Stimulated activated CD4-positive, alpha-beta T cell treated with anti-CD3 and anti-CD28 coated beads, Interleukin-1b, Interleukin-23, amount 100 ng/mL, for 24 hours (primary cell): ENCODE measurements around the gene VIT.
"Not testable (repeated sequence)": the region's sequence is repeated elsewhere in the genome, so short reads cannot be mapped to it uniquely, and the experiment has no call there.

ENCODE experiments used
- DNase-seq, 4 experiments: peaks; one replicate each; pipeline ENCODE4 v3.0.0-alpha.2; 2020; ENCODE audit warnings: low read depth in 4 of 4, low spot score in 1 of 4

The VIT gene

DNA sequence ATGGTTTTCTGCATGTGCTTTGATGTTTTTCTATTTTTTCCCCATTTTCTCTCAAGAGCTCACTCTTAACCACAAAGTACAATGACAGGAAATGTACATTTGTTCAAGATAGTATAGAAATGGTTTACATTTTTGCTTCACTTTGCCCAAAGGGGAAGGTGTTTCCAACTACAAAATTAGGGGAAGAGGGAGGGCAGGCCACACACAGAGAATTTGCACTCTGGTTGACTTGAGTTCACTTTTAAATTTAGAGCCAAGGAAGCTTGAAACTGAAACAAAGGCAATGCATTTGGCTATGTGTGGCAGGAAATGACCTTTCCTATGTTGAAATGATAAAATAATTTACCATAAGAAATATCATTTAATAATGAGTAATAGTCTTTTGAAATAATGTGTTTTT, 19.1 kb upstream of the VIT start:
- no peak for DNase-seq

DNA sequence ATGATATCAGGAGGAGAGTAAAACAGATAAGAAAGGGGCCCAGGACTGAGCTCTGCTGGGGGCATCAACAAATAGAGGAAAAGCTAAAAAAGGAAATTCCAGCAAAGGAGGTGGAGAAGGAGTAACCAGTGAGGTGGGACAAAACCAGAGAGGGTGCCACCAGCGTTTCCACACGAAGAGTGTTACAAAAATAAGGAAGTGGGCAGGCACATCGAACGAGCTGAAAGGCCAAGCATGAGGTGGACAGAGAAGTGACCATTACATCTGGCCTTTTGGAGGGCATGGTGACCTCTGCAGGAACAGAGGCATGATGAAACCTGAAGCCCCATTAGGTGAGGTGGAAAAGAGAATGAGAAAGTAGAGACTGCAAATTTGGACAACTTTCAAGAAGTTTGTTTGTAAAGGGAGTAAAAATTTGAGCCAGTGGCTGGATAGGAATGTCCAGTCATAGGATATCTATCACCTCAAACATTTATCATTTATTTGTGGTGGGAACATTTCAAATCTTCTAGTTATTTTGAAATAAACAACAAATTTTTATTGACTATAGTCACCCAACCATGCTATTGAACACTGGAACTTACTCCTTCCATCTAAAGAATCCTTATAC, 18.4 kb upstream of the VIT start:
- DNase-seq: no peak

DNA sequence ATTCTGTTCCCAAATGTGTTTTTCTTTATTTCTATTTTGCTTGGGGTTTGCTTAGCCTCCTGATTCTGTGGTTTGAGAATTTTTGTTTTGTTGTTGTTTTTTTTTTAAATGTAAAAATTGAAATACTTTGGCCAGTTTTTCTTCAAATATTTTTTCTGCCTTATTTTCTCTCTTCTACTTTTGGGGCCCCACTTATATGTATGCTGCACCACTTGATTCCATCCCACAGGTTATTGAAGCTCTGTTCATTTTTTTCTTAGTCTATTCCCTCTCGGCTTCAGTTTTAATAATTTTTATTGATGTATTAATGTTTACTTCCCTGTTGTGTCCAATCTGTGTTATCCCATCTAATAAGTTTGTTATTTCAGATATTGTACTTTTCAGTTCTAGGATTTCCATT, 17.7 kb upstream of the VIT start:
- no peak for DNase-seq

DNA sequence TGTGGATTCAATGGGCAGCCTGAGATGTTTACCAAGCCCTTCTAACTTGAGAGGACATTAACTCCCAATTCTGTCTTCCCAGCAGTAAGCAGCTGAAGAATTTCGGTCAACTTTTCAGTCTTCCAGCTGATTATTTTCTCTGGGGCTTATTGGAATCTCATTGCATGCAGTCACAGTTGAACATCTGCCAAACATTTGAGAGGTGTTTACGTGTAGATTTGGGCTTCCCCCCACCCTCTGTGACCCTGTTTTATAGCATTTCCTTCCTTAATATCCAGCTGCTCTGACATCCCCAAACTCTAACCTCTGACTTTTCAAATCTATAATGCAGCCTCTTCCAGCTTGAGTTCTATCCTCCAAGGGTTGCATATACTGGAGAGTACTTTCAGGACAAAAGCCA, 16.5 kb upstream of the VIT start:
- DNase-seq: no peak

DNA sequence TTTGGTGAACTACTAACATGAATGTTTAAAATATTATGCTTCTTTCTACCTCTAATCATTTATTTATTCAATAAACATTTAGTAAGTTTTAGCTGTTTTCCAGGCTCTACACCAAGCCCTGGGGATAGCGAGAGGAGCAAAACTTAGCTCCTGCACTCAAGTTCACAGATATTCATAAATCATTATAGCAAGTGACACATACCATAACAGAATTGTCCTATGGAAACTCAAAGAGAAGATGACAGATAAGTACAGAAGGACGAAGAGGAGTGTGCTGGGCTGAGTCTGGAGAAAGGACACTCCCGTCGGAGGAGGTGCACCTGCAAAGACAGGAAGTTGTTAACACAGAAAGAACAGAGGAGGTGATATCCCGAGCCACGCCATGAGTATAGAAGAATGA, 13.9 kb upstream of the VIT start:
- DNase-seq: no peak

DNA sequence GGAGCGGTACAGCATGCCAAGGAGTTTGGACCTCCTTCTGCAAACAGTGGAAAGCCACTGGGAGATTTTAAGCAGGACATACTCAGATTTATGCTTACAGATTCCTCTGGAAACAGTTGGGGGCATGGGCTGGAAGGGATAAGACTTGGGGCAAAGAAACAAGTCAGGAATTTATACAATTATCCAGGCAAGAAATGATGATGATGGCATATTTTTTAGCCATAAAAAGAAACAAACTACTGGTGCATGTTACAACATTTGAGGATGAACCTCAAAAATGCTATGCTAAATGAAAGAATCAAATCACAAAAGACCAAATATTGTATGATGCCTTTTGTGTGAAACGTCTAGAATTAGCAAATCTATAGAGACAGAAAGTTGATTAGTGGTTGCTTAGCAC, 13.5 kb upstream of the VIT start:
- DNase-seq: no peak

DNA sequence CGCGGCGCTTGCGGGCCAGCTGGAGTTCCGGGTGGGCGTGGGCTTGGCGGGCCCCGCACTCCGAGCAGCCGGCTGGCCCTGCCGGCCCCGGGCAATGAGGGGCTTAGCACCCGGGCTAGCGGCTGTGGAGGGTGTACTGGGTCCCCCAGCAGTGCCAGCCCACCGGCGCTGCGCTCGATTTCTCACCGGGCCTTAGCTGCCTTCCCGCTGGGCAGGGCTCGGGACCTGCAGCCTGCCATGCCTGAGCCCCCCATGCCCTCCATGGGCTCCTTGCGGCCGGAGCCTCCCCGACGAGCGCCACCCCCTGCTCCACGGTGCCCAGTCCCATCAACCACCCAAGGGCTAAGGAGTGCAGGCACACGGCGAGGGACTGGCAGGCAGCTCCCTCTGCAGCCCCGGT, 8.2 kb upstream of the VIT start:
- not testable (repeated sequence) for DNase-seq

DNA sequence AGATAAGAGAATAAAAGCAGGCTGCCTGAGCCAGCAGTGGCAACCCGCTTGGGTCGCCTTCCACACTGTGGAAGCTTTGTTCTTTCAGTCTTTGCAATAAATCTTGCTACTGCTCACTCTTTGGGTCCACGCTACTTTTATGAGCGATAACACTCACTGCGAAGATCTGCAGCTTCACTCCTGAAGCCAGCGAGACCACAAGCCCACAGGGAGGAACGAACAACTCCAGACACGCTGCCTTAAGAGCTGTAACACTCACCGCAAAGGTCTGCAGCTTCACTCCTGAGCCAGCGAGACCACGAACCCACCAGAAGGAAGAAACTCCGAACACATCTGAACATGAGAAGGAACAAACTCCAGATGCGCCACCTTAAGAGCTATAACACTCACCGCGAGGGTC, 7.5 kb upstream of the VIT start:
- DNase-seq: not testable (repeated sequence)

DNA sequence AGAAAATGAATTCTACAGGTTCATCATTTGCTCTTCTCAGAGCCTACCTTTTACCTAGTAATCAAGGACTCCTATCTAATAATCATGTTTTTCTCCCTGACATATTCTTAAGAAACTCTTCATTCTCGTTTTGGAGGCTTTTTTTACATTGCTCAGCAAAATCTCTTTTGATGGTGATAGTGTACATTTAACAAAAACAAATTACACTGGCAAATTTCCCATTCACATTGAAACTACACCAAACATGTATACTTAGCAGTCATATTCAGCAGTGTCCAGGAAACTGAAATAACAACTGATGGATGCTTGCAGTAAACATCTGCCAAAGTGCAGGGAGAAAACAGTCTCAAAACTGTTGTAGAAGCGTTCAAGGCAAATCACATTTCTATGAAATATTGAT, 4.4 kb upstream of the VIT start:
- no peak for DNase-seq

DNA sequence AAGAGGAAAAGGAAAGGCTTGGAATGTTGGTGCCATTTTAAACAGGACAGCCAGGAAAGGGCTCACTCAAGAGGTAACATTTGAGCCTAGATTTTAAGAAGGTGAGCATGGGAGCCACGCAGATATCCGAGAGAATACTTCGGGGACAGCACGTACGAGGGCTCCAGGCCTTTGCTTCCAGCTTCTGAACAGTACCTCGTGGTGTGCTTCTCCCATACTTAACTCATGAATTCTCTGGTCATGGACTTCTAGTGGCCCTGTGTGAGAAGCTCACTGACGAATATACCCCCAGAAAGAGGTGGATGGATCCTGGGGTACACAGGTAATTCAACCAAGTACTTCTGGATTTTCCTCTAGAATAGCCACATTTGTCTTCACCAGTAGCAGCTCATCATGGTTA, 2.7 kb upstream of the VIT start:
- DNase-seq: no peak

DNA sequence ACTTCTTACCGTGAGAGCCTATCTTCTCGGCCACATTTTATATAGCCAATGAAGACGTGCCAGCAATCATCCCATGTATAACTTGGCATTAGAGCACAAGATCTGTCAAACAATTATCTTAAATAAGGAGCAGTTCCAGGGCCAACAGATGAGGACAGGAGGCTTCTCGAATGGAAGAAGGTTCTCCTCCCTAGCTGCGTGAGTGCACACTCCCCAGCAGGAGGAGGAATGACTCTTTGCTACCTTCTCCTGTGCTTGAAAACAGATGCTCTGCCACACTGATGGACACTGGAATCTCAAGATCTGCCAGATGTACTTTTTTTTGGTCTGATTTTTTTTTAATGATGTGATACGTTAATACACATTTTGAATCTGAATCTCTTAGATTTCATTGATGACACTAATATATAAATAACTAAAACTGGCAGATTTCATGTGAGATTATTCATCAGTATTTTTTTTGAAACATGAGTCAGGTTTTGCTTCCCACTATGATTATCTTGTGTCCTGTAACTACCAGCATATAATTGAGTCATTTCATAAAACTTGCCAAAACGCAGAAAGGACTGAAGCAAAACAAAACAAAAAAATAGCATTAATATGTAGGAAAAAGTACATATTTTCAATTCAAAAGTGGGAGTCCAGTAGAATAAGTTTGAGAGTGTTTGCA, 626 bp upstream of the VIT start:
- DNase-seq: no peak

DNA sequence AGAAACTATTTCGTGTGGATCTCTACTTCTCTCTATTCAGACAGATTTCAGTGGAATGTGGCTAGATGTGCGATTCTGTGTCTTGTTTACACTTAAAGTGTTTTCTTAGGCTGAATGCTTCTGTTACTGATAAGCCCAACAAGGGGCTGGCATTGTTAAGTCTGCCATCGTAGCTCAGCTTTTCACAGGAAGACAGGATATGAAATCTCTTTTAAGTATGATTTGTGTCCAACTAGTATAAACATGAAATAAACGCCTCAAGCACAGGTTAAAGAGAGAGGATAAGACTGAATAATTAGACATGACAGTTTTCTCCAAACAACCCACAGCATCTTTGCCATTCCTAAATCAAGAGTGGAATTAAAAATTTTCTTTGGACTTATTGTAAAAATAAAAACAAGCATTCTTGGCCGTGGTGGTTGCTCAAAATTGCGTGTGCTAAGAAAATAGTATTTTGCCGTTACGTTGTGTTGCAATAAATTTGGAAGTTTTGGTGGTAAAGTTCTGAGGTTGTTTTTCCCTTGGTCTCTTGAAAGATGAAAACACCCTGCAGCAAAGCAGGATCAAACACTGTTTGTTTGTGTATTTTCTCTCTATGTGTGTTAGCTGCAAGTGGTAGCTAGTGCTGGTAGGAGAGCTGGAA, 1.0 kb downstream of the VIT start:
- no peak for DNase-seq

DNA sequence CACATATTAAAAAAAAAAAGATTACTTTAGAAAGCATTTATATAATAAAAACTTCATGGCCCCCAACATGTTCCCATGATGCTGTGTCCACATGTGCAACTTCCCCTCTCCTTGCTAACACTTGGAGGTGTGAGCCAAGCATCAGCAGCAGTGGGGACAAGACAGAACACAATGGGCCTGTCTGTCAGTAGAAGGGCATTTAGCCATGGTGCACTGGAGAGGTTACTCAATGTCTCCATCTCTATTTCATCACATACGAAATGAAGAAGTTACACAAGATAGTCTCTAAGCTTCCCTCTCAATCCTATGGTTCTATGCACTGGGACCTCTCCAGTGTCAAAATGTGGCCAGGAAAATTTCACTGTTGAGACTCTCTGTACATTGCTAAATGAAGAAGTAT, 2.5 kb downstream of the VIT start:
- DNase-seq: no peak

DNA sequence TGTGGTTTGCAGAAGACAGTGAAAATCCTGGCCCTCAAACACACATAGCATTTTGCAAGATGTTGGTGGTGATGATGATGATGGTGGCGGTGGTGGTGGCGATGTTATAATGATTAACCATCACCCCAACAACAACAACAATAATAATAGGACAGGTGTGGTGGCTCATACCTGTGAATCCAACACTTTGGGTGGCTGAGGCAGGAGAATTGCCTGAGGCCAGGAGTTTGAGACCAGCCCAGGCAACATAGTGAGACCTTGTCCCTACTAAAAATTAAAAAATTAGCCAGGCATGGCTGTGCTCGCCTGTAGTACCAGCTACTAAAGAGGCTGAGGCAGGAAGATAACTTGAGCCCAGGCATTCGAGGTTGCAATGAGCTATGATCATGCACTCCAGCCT, 3.8 kb downstream of the VIT start:
- no peak for DNase-seq

DNA sequence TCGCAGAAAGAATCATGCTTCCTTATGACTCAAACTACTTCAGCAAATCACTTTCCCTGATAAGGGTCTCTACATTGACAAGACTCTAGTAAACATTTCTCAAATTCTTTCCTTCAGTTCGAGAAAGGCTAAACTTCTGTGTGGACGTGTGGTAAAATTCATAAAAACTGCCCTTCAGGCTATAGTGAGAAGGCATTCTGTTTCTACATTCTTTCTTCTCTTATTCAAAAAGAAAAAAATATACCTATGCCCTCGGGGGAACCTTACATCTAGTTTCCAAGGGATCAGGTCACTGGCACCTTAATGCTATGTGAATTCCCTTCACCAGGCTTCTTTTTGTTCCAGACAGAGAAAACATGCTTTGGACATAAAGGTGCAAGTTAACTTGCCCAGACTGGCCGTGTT, 4.9 kb downstream of the VIT start:
- no peak for DNase-seq

DNA sequence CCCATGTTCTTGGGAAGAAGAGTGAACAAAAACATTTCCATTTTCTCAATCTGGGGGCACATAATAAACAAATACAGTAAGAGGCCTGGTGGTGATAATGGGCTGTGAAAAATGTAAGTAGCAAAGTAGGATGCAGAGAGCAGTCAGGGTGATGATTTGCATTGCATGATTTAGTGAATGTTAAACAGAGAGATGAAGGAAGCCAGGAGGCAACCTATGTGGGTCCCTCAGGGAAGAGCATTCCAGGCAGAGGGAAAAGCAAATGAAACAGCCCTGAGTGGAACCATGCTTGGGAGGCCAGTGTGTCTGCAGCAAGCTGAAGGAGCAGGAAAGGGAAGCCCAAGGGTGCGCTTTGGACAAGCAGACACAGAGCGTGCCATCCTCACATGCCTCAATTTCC, 5.4 kb downstream of the VIT start:
- DNase-seq: no peak

DNA sequence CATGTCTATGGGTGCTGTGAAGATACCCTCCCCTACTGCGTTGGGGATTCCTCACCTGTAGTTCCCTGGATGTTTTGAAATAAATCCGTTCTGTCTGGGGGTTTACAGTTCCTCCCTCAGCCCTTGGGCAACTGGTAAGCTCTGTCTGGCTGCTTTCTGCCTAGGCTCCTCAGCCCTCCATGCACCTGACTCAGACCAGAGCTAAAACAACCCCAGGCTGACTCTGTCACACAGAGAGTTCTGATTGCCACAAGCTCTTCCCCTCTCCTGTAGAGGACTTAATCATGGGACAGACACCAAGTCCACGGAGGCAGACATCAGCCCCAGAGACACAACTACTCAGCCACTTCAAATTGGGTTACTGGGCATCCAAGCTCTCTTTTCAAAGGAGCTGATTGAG, 6.3 kb downstream of the VIT start:
- DNase-seq: no peak

DNA sequence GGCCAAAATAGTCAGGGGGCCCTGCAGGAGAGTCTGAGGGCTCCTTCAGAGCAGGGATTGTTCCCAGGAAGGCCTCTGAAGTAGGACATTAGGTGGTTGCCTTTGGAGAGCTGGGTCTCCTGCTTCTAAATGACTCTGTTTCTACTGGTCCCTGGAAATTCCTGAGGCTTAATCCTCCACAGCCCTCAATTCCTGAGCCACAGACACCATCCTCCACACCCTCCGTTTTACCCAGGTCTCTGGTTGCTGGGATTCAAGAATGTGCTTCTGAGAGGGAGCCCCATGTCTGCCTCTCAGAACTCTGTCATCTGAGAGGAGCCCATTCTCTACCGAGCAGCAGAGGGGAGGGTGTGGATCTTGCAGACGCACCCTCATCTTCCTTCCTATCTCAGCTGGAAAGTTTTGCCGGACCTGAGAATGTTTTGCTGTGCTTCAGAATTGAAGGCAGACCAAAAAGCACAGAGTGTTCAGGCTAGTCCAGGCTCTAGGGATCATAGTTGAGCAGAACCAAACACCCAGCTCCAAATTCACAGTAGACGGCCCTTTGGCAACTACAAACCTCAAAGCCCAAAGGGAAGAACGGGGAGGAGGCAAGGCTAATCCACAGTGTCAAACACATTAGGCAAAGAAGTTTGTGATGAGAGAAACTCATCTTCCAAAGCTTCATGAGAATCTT, 8.1 kb downstream of the VIT start:
- DNase-seq: no peak

DNA sequence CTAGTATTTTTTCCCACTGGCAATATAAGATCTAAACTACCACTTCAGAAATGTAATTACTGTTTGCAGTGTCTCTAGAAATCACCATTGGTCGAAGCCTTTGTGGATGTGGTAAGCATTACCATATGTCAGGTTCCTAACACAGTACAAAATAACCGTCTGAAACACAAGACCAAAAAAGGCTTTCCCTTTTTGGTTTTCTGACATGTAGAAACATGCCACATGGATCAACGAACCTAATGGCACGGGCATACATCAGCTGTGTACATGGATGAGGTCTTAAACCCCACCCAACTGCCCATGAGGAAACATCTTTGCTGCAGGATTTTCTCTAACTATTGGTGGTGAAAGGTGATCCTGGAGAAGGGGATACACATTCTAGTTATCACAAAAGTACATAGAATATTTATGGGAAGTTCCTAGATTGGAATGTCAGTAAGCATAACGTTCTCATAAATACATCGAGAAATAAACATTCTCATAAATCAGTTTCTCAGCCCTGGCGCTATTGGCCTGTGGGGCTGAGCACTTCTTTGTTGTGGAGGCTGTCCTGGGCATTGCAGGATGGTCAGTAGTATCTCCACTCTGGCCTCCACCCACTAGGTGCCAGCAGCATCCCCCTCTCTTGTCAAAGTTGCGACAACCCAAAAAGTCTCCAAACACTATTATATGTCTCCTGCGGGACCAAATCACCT, 9.0 kb downstream of the VIT start:
- DNase-seq: no peak

DNA sequence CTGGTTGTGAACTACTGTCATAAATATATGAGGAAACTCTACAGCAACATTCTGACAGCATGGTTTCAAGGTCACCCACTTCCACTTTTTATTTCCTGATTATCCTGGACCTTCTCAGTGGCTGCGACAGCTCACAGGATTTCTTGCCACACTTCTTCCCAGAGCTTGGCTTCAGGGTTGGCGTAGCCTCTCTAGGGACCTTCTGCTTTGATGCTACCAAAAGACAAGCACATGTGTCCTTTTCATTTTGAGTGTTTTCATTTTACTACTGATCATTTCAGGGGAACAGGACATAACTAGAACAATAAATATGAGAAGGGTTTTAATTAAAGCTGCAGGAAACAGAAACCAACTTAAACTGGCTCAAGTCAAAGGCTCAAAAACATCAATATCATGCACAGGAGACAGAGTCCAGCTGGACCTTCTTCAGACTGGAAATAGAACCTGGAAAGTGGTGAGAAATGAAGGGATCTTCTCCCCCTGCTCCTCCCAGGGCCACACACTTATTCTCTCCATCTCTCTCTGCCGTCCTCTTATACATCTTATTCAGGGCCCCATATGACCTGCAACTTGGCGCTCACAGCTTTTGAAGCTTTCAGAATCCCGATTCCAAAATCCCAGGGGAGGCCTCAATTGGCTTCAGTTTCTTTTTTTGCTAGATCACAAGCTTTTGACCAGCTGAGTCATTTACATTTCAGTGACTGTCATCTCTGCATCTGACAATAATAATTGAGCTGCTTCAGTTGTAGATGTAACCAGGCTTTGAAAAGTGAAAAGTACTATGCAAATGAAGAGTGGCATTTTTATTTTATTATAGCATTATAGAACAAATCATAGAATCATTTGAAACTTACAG, 9.7 kb downstream of the VIT start:
- no peak for DNase-seq

DNA sequence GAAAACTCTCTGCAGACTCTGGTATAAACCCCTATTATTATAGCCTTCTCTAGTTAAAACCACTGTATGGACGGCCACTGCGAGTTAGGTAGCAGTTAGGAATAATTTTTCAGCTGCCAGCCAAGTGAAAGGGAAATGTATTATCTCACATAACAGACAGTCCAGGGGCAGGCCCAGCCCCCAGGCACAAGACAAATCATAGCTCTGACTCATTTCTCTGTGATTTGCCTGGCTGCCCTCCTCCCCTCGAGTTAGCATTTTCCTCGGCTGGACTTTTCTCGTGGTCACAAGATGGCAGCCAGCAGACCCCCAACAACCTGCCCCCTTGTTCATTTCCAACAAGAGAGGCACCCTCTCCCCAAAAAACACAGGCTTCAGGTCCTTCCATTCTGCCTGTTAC, 10.5 kb downstream of the VIT start:
- no peak for DNase-seq
